A673 (cell line): ENCODE results near the gene MMP24OS. TPM values are rescaled to one million over a fixed set of nuclear protein-coding genes. Genes with fewer than 3 reads are reported as not detected.

ENCODE experiments used
- BruUV-seq: library from RNA; stranded (reverse); fragments of 400-500 nt; replicated peaks from 2 replicates; lab custom pipeline; 2021; lab: Mats Ljungman, UMichigan
- CTCF ChIA-PET: fragments of 300-600 bp; sonication (Branson Sonifier 250); formaldehyde crosslinking; loops from one replicate; lab custom pipeline; 2022; ENCODE audit warnings: antibody characterized with exemption; lab: Charles Lee
- POLR2A ChIA-PET: fragments of 300-600 bp; sonication (Branson Sonifier 250); formaldehyde crosslinking; loops from one replicate; lab custom pipeline; 2022; ENCODE audit warnings: antibody characterized with exemption; ENCODE audit not compliant: low non-redundant PET; lab: Charles Lee
- DNase-seq: peaks from one replicate; pipeline ENCODE4 v3.0.0-alpha.2; 2015; ENCODE audit warnings: low spot score
- H3K27ac ChIP-seq: fragments of 200-600 bp; sonication (generic); 2 replicates; pipeline ENCODE4 v1.5.1; 2016; ENCODE audit warnings: mixed run types, low read depth, mild to moderate bottlenecking, mixed read lengths, antibody characterized with exemption, low read length; ENCODE audit not compliant: poor library complexity, severe bottlenecking
- H3K27me3 ChIP-seq: fragments of 200-600 bp; sonication (generic); replicated peaks from 2 replicates; pipeline ENCODE4 v1.6.1; 2017; ENCODE audit warnings: mixed run types, low read depth, mild to moderate bottlenecking, mixed read lengths, antibody characterized with exemption, low read length; ENCODE audit not compliant: insufficient read depth, poor library complexity
- H3K36me3 ChIP-seq: fragments of 200-600 bp; sonication (generic); 2 replicates; pipeline ENCODE4 v1.6.1; 2016; ENCODE audit warnings: mixed run types, mild to moderate bottlenecking, mixed read lengths, antibody characterized with exemption, low read length; ENCODE audit not compliant: insufficient read depth, poor library complexity, severe bottlenecking
- H3K4me1 ChIP-seq: fragments of 200-600 bp; sonication (generic); 2 replicates; pipeline ENCODE4 v1.6.1; 2017; ENCODE audit warnings: mixed run types, mild to moderate bottlenecking, mixed read lengths, antibody characterized with exemption, low read length; ENCODE audit not compliant: insufficient read depth, poor library complexity, severe bottlenecking
- H3K4me3 ChIP-seq: fragments of 200-600 bp; sonication (generic); 2 replicates; pipeline ENCODE4 v1.5.1; 2016; ENCODE audit warnings: low read depth, mixed run types, mild to moderate bottlenecking, mixed read lengths, low read length; ENCODE audit not compliant: poor library complexity, severe bottlenecking
- H3K9me3 ChIP-seq: fragments of 200-600 bp; sonication (generic); 2 replicates; pipeline ENCODE4 v1.6.1; 2016; ENCODE audit warnings: mixed run types, low read depth, mild to moderate bottlenecking, mixed read lengths, antibody characterized with exemption, low read length; ENCODE audit not compliant: poor library complexity, severe bottlenecking
- CTCF ChIP-seq: fragments of 300-800, 200-600 bp; sonication (generic); conservative IDR thresholded peaks from 2 replicates; pipeline ENCODE4 v1.5.1; 2017; ENCODE audit warnings: low read depth, mild to moderate bottlenecking, antibody characterized with exemption, low read length, moderate library complexity, mixed read lengths
- EZH2 ChIP-seq: fragments of 200-600 bp; sonication (generic); IDR thresholded peaks from 2 replicates; pipeline ENCODE4 v1.6.1; 2017; ENCODE audit warnings: borderline replicate concordance, low read depth, mild to moderate bottlenecking, mixed read lengths, antibody characterized with exemption, low read length; ENCODE audit not compliant: poor library complexity, severe bottlenecking
- intact Hi-C: fragments of 100-400 bp; cut with micrococcal nuclease; formaldehyde crosslinking; loops from one replicate; pipeline ENCODE4 v1.10.0; 2022; ENCODE audit not compliant: unreplicated experiment
- total RNA-seq: library from RNA; stranded (reverse); gene quantifications from 2 replicates; pipeline ENCODE4 v1.2.3, GENCODE V29; 2021

The MMP24OS gene
- total RNA-seq, 1 experiment from 2014 or later, result 26.2 TPM

GRCh38 chr20:35293303-35294292 lies 15.7 kb upstream of the MMP24OS start:
- Histone ChIP-seq H3K27me3 (no peaks in the 10 kb centered on the region), H3K36me3 (no peaks in the 10 kb centered on the region), H3K9me3 (no peaks in the 10 kb centered on the region), H3K27ac (no peak overlapping the region), H3K4me1 (no peaks in the 10 kb centered on the region), H3K4me3 (no peak overlapping the region)
- DNase-seq, result no peak
- no TSS peak for BruUV-seq
- intact Hi-C loops, result no loop called here
- CTCF ChIA-PET, result no interaction called here
- POLR2A ChIA-PET, result no interaction called here
- TF ChIP-seq CTCF (no peak), EZH2 (no peak)

GRCh38 chr20:35292504-35293285 lies 14.8 kb upstream of the MMP24OS start:
- CTCF ChIA-PET, result no interaction called here
- Histone ChIP-seq H3K4me3 (no peak overlapping the region), H3K27me3 (no peaks in the 10 kb centered on the region), H3K36me3 (no peaks in the 10 kb centered on the region), H3K9me3 (no peaks in the 10 kb centered on the region), H3K4me1 (no peaks in the 10 kb centered on the region), H3K27ac (no peak overlapping the region)
- POLR2A ChIA-PET, result no interaction called here
- intact Hi-C loops, result no loop called here
- no TSS peak for BruUV-seq
- no peak for DNase-seq
- TF ChIP-seq EZH2, result no peak
- no peak for TF ChIP-seq CTCF

- Histone ChIP-seq H3K27me3 (no peaks in the 10 kb centered on the region), H3K4me1 (no peaks in the 10 kb centered on the region), H3K27ac (no peak within 1 kb of the TSS), H3K9me3 (no peaks in the 10 kb centered on the region), H3K4me3 (no peak within 1 kb of the TSS), H3K36me3 (no peaks in the 10 kb centered on the region)
- no TSS peak for BruUV-seq
- POLR2A ChIA-PET, result no interaction called here
- no peak for DNase-seq
- CTCF ChIA-PET, result no interaction called here
- TF ChIP-seq EZH2 (no peak), CTCF (no peak)
- intact Hi-C loops, result no loop called here
Measured at GRCh38 chr20:35291654-35292503, 14.0 kb upstream of the MMP24OS start, which contains the start of gene FAM83C. TSS of gene FAM83C (minus strand) at chr20:35292425. CDS start at chr20:35292304, 121 bp downstream.
